Activated B cell treated with CpG ODN at 0.5 μM for 24 hours (primary cell): Measurements from ENCODE around the gene RAB12. TPM values are rescaled to one million over a fixed set of nuclear protein-coding genes. Genes with fewer than 3 reads are reported as not detected.

ENCODE experiments used
- ATAC-seq: fragments of 200-7000 bp; cut with Tn5 transposase; one replicate; pipeline ENCODE4 v1.10.0; 2021; ENCODE audit warnings: low read depth, mild to moderate bottlenecking, moderate library complexity
- CTCF ChIA-PET: fragments of 350-600 bp; sonication (Branson Sonifier 250); formaldehyde crosslinking; loops from one replicate; lab custom pipeline; 2021; ENCODE audit warnings: antibody characterized with exemption; lab: Charles Lee
- POLR2A ChIA-PET: fragments of 350-600 bp; sonication (Branson Sonifier 250); formaldehyde crosslinking; loops from one replicate; lab custom pipeline; 2021; ENCODE audit warnings: antibody characterized with exemption; lab: Charles Lee
- DNase-seq: peaks from one replicate; pipeline ENCODE4 v3.0.0; 2022
- H3K27ac Mint-ChIP-seq: one replicate; pipeline ENCODE4 v1.8.0; 2020; ENCODE audit warnings: mixed read lengths
- H3K27me3 Mint-ChIP-seq: one replicate; pipeline ENCODE4 v1.8.0; 2021; ENCODE audit warnings: mixed read lengths
- H3K36me3 Mint-ChIP-seq: one replicate; pipeline ENCODE4 v1.8.0; 2021; ENCODE audit warnings: low read depth, mixed read lengths
- H3K4me1 Mint-ChIP-seq: one replicate; pipeline ENCODE4 v1.8.0; 2021; ENCODE audit warnings: mixed read lengths
- H3K4me3 Mint-ChIP-seq: one replicate; pipeline ENCODE4 v1.8.0; 2020; ENCODE audit warnings: mild to moderate bottlenecking, mixed read lengths
- H3K9me3 Mint-ChIP-seq: one replicate; pipeline ENCODE4 v1.8.0; 2020; ENCODE audit warnings: mixed read lengths
- CTCF ChIP-seq: fragments of 200-600 bp; IDR thresholded peaks from one replicate; pipeline ENCODE4 v1.8.0; 2022; ENCODE audit warnings: antibody characterized with exemption, mild to moderate bottlenecking
- intact Hi-C: fragments of 100-400 bp; cut with micrococcal nuclease; formaldehyde crosslinking; loops from one replicate; pipeline ENCODE4 v1.15.1; 2024
- total RNA-seq: library from RNA; stranded (reverse); gene quantifications from 2 replicates; pipeline ENCODE4 v1.2.3, GENCODE V29; 2022

The RAB12 gene
- total RNA-seq, 1 donor from 2014 or later, result 27.5 TPM

- Mint-ChIP-seq H3K27ac (no peak overlapping the region), H3K9me3 (no peaks in the 10 kb centered on the region), H3K4me1 (peaks cover 10% of the 10 kb centered on the region), H3K4me3 (no peak overlapping the region), H3K36me3 (no peaks in the 10 kb centered on the region), H3K27me3 (peaks cover 3% of the 10 kb centered on the region)
- intact Hi-C loops, result no loop called here
- ChIA-PET CTCF (interaction anchor here (1.2 kb wide), 1 partner anchor 323 kb away, joined by 4 read pairs; no protein-coding TSS in a partner anchor), POLR2A (no interaction called here)
- DNase-seq (no peak), ATAC-seq (no peak)
- TF ChIP-seq CTCF, result no peak
These were observed 50.5 kb downstream of the RAB12 start for GRCh38 chr18:8659609-8660242.

GRCh38 chr18:8660316-8660715, 51.1 kb downstream of the RAB12 start:
- ATAC-seq (no peak), DNase-seq (no peak)
- CTCF ChIA-PET, result interaction anchor here (1.2 kb wide), 1 partner anchor 323 kb away, joined by 4 read pairs; no protein-coding TSS in a partner anchor
- no peak overlapping the region for H3K27ac Mint-ChIP-seq
- intact Hi-C loops, result no loop called here
- H3K4me3 Mint-ChIP-seq, result no peak overlapping the region
- H3K27me3 Mint-ChIP-seq, result peaks cover 3% of the 10 kb centered on the region
- POLR2A ChIA-PET, result no interaction called here
- H3K36me3 Mint-ChIP-seq, result no peaks in the 10 kb centered on the region
- H3K9me3 Mint-ChIP-seq, result peaks cover 3% of the 10 kb centered on the region
- H3K4me1 Mint-ChIP-seq, result peaks cover 10% of the 10 kb centered on the region
- no peak for TF ChIP-seq CTCF

- CTCF ChIA-PET, result no interaction called here
- intact Hi-C loops, result no loop called here
- Mint-ChIP-seq H3K27me3 (peaks cover 3% of the 10 kb centered on the region), H3K27ac (no peak overlapping the region), H3K4me1 (peaks cover 10% of the 10 kb centered on the region), H3K9me3 (peaks cover 3% of the 10 kb centered on the region), H3K36me3 (no peaks in the 10 kb centered on the region), H3K4me3 (no peak overlapping the region)
- POLR2A ChIA-PET, result no interaction called here
- DNase-seq (no peak), ATAC-seq (no peak)
- no peak for TF ChIP-seq CTCF
These were observed 52.7 kb downstream of the RAB12 start for GRCh38 chr18:8661754-8662559.

GRCh38 chr18:8662560-8663255, 53.5 kb downstream of the RAB12 start:
- Mint-ChIP-seq H3K9me3 (peaks cover 3% of the 10 kb centered on the region), H3K4me3 (no peak overlapping the region), H3K4me1 (peaks cover 10% of the 10 kb centered on the region), H3K36me3 (no peaks in the 10 kb centered on the region), H3K27ac (no peak overlapping the region), H3K27me3 (peaks cover 3% of the 10 kb centered on the region)
- DNase-seq (no peak), ATAC-seq (no peak)
- TF ChIP-seq CTCF, result no peak
- POLR2A ChIA-PET, result no interaction called here
- intact Hi-C loops, result no loop called here
- CTCF ChIA-PET, result no interaction called here

- intact Hi-C loops, result no loop called here
- ATAC-seq, result no peak
- Mint-ChIP-seq H3K4me1 (no peaks in the 10 kb centered on the region), H3K9me3 (peaks cover 3% of the 10 kb centered on the region), H3K4me3 (no peak overlapping the region), H3K27ac (no peak overlapping the region), H3K36me3 (no peaks in the 10 kb centered on the region), H3K27me3 (no peaks in the 10 kb centered on the region)
- CTCF ChIA-PET, result interaction anchor here (0.6 kb wide), 1 partner anchor 187 kb away, joined by 3 read pairs; no protein-coding TSS in a partner anchor
- POLR2A ChIA-PET, result no interaction called here
- no peak for DNase-seq
- TF ChIP-seq CTCF, result no peak
These were observed 58.6 kb downstream of the RAB12 start for GRCh38 chr18:8667846-8668245.
